Measurements from ENCODE around the gene AXIN2.

AXIN2 gene

GRCh38 chr17:65518256-65518655, 43.2 kb downstream of the AXIN2 start:
- CTCF ChIA-PET: no interaction called here
- Histone ChIP-seq H3K36me3 (ENCODE audit: control insufficient read depth in 2 of 2, insufficient read depth in 1 of 2, low read length in 2 of 2) (no peaks in the 10 kb centered on the region), H3K4me3 (ENCODE audit: low read depth, low read length) (no peak overlapping the region), H3K27ac (ENCODE audit: extremely low read depth, low read depth, low read length) (no peak overlapping the region), H3K9me3 (ENCODE audit: control insufficient read depth, insufficient read depth, low read depth, low read length) (no peaks in the 10 kb centered on the region), H3K4me1 (ENCODE audit: control insufficient read depth, insufficient read depth, low read length) (peaks cover 6% of the 10 kb centered on the region)
- TF ChIP-seq ZNF76 (tag by site-specific recombination; IDR thresholded peaks at IDR 0.05; ENCODE audit: borderline replicate concordance, low read depth) (no peak), ZFP37 (tag by site-specific recombination; IDR thresholded peaks at IDR 0.05) (no peak), ZNF530 (tag by site-specific recombination; IDR thresholded peaks at IDR 0.05; ENCODE audit: low read depth) (no peak), PRDM2 (tag by site-specific recombination; IDR thresholded peaks at IDR 0.05; ENCODE audit: borderline replicate concordance) (no peak), SP7 (tag by site-specific recombination; IDR thresholded peaks at IDR 0.05) (no peak), ZNF473 (tag by site-specific recombination; IDR thresholded peaks at IDR 0.05) (no peak), MYNN (tag by site-specific recombination; IDR thresholded peaks at IDR 0.05; ENCODE audit: borderline replicate concordance) (no peak), ZNF555 (tag by site-specific recombination; conservative IDR thresholded peaks at IDR 0.05) (no peak), ZNF266 (tag by site-specific recombination; IDR thresholded peaks at IDR 0.05; ENCODE audit: low read depth) (no peak), HIC1 (tag by site-specific recombination; IDR thresholded peaks at IDR 0.05) (no peak), ZSCAN18 (tag by site-specific recombination; IDR thresholded peaks at IDR 0.05) (no peak), ZNF792 (tag by site-specific recombination; IDR thresholded peaks at IDR 0.05) (no peak)
- POLR2A ChIA-PET: no interaction called here

- Histone ChIP-seq H3K4me1 (ENCODE audit: control insufficient read depth, insufficient read depth, low read length) (peaks cover 6% of the 10 kb centered on the region; the same call in 1 of the 2 replicates), H3K9me3 (ENCODE audit: control insufficient read depth, insufficient read depth, low read depth, low read length) (no peaks in the 10 kb centered on the region), H3K4me3 (ENCODE audit: low read depth, low read length) (no peak overlapping the region), H3K27ac (ENCODE audit: extremely low read depth, low read depth, low read length) (no peak overlapping the region), H3K36me3 (ENCODE audit: control insufficient read depth in 2 of 2, insufficient read depth in 1 of 2, low read length in 2 of 2) (no peaks in the 10 kb centered on the region)
- ChIA-PET POLR2A (no interaction called here), CTCF (interaction anchor here (0.6 to 0.7 kb wide), 2 partner anchors 16 to 21 kb away, joined by 3 read pairs; no protein-coding TSS in a partner anchor)
- TF ChIP-seq ZNF518A (tag by site-specific recombination; conservative IDR thresholded peaks at IDR 0.05; ENCODE audit: low read depth) (no peak), ZNF830 (tag by site-specific recombination; IDR thresholded peaks at IDR 0.05; ENCODE audit: low read depth) (no peak), ZNF292 (tag by site-specific recombination; IDR thresholded peaks at IDR 0.05; ENCODE audit: borderline replicate concordance, low read depth) (no peak)
These were observed 45.2 kb downstream of the AXIN2 start for GRCh38 chr17:65515959-65516948.
